DMS79 (cell line): ENCODE data around the gene ZFAND5.

Experiments used
- DNase-seq: peaks from one replicate; lab custom pipeline; 2025; lab: John Stamatoyannopoulos, UW

Gene ZFAND5

DNA sequence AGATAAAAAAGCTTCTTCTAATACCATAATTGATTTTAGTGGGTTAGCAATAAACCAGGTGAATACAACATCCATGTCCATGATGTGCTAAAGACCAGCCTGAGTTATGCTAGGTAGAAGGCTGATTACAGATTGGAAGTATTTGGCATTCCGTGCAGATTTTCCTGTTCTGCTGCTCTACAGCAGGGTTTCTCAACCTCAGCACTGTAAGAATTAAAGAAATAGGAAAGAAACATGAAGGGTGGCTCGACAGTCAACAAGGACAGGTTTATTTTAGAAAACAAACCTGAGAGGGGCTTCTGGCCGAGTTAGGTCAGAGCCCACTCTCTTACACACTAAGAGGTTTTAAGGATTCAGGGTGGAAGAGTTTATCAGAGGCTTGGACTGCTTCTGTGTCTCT, 42.3 kb downstream of the ZFAND5 start:
- DNase-seq, result no peak

DNA sequence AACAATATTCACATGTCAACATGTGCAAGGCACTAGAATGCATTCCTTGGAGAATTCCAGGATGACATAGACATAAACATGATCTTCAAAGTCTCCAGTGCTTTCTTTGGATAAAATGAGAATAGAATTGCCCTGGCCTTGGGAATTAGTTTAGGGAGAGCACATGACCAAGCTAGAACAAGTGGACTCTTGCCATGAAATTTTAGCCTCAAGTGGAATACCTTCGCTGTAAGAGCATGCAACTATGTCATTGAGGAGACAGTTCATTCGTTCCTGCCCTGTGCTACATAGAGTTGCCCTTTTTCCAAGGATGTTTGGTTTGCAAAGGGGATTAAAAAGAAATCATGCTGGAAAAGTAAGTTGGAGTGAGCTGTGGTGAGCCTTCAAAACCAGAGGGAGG, 42.7 kb downstream of the ZFAND5 start:
- DNase-seq, result no peak

DNA sequence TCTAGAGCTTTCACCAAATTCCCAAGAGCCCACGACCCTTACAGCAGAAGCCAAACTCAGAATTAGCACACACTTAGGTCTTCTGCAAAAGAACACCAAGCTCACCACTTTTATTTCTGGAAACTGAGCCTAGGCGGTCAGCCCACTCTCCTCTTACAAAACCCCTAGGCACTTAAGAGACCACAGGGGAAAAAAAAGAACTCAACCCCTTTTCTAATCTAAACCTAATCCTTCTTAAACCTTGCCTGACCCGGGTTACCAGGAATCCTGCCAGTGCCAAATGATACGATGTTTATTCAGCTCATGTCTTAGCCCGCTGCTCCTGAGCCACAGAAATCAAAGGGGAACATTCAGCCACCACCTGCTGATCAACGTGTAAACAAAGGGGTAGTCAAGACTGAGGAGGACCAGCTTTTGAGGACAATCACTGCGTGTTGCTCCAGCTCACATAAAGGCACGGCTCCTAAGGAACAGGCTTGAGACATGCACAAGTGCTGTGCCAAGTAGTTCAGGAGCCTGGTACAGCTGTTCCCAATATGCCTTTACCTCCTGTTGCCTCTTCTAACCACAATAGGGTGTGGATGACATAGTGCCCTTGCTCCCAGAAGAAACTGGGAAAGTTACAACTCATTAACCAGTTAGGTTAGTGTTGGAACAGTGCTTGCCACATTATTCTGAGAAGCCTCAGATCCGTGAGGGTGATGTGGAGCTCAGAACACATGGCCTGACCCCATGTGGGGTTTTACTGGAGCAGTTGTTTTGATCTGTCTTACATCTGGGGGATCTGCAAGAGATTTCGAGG, 49.3 kb downstream of the ZFAND5 start:
- DNase-seq, result peak; percentile 82

DNA sequence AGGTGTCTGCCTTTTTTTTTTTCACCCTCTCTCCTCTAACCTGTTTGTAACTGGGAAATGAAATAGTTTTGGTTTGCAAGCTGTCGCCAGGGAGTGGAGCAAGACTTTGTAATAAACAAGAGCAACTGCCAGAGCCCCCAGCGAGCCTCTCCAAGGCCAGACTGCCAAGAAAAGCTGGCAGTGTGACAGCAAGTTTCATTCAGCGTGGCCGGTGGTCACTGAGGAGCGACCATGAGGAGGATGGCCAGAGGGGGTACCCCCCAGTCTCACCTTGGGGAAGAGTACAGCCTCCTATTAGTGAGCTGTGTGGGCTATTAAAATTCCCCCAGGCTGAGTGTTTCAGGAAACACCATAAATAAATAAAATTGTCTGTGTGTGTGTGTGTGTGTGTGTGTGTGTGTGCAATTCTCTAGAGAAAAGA, 49.9 kb downstream of the ZFAND5 start:
- peak; percentile 61 for DNase-seq

DNA sequence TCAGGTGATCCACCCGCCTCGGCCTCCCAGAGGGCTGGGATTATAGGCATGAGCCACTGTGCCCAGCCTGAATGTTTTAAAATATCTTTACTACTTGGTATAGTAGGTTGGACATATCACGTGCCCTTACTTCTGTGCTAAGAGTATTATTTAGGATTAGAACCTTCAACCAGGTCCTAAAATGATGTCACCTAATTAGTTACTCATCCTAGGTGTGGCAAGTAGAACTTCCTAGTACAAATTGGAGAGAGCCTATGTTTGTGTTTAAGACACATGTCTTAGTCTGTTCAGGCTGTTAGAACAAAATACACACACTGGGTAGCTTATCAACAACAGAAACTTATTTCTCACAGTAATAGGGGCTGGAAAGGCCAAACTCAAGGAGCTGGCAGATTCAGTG, 51.5 kb downstream of the ZFAND5 start:
- no peak for DNase-seq

DNA sequence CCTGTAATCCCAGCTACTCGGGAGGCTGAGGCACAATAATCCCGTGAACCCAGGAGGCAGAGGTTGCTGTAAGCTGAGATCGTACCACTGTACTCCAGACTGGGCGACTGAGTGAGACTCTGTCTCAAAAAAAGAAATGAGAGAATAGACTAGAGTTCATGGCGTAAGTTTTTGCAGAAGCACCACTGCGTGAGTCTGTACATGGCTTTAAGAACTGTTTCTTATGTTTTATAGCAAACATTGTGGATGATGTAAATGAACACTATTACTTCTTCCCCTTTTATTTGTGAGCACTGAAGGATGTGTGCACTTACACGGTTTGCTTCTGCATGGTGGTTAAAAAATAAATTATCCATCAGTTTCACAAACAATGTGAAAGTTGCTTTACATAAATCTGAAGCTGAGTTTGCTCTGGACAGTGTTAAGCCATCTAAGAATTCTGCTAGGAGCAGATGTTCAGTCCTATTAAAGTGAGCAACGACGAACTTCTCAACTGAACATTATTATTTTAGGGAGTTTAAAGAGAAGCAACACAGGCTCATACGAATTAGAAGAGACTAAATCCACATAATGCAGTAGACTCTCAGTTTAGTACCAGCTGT, 52.5 kb downstream of the ZFAND5 start:
- DNase-seq, result no peak

DNA sequence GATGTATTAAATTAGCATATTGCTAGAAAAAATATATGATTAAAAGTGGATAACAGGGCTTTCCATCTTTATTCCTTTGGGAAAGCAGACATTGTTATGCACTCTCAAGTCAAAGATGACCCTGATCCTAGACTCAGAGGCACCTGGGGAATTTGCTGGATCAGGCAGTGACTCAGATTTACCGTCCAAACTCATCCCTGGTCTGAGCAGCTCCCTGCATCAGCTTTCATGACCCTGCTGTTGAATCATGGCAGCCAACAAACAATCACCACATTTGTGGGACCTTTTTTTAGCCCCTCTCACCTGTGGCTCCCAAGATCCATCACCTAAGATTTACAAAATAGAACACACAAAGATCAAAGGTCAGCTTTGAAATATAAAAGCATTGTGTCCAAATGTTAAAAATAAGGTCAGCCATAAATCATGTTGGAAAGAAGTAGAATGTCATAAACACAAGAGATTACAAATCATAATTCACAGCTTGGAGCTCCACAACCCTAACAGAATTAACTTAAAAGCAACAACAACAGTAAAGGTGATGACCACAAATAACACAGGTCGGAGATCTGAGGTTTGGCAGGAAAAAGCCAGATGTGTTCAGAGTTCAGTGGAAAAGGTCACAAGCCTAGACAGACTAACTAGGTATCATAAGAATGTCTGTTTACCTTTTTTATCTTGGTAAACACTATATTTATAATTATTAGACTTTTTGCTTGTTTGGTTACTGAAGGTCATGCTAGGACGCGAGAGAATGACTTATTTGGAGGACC, 55.5 kb downstream of the ZFAND5 start:
- no peak for DNase-seq

DNA sequence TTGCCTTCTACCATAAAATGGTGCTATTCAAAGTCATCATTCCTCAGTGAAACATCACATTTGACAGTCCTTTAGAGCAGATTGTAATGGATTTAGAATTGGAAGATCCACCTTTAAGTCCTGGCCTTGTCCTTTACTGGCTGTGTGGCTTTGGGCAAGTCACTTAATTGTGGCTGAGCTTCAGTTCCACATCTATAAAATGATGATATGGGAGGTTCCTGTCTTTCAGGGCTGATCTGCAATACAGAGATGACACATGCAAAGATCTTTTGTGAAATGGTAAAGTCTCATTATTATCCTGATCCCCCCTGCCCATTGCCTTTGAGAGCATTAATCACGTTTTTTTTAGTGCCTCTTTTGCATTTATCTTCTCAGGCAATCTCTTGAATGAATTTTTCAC, 58.2 kb downstream of the ZFAND5 start:
- DNase-seq, result no peak

DNA sequence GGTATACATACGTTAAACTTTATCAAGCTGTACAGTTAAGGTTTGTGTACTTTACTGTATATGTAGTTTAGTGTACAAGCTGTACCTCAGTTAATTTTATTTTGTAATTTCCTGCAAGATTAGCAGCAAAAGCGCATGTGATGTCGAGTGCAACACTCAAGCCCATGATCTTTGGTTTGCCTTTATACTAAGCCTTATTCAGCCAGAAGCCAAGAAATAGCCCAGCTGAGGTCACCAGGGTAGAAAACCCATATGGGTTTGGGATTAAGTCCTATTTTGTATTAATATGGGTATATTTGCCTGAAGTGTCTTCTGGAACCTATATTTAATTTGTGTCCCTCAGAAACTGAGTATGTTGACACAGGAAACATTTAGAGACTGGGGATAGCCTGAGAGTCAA, 59.3 kb downstream of the ZFAND5 start:
- DNase-seq, result no peak

DNA sequence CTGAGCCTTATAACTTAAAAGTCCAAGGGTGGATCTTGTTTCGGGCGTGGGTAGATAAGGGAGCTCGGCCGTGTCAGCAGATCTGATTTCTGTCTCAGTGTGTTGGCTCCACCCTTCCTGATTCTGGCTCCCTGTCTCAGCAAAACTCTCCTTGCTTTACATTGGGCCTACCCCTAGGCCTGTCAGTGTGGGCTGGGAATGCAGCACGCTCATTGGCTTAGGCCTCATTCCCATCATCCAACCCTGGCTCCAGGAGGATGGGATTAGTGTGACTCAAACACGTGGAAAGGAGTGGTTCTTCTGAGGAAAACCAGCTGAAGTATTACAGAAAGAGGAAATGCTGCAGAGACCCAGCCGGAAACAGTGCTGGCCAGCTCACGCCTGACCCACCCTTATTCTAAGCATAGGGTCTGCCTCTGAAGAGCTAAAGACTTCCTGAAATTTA, 59.9 kb downstream of the ZFAND5 start:
- no peak for DNase-seq

DNA sequence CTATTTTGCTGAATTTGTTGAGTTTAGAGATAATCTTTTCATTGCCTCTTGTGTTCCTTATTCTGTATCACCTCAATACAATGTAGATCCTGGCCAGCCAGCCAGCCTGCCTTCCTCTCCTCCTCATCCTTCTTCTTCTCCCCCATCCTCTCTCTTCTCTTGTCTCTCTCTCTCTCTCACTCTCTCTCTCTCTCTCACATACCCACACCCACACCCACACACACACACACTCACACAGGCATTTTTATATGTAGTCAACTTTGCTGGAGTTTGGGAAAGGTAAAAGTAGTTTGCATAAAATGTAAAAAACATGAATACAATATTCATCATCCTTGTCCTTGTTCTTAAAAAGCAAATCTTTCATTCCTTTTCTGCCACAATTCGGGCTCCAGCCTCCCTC, 60.5 kb downstream of the ZFAND5 start:
- no peak for DNase-seq
